Activated T-cell treated with anti-CD3 and anti-CD28 coated beads, Interleukin-2, amount 50 U/mL, for 1 hour (primary cell): ENCODE results near the gene COMT.

Experiments used
- DNase-seq: peaks from one replicate; pipeline ENCODE4 v3.0.0-alpha.2; 2020

The COMT gene

DNA sequence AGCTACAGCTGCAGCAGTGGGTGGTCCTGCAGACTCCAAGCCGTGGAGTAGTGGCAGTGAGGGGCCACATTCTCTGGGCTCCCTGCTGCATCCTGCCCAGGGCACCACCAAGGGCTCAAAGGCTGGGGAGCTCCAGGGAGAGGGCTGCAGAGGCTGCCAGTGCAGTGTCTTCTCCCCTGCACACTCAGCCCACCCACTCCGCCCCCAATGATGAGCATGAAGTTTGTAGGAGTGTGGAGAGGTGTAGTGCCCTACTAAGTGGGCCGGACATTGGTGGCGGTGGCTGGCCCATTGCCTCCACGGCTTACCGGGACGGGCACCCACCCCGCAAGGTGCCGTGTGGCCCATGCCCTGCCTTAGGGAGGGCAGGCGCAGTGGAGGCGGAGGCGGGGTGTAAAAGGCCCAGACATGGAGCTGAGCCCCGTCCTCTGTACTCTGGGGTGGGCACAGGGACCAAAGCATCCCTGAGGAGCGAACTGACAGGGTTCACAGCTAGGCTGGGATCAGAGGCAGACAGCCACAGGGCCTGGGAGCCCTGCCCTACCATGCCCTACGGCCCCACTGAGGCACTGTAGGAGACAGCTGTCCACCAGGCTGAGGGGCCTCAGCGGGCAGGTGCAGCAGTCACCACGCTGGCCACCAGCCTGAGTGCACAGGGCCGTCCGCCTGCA, 56.1 kb downstream of the COMT start:
- DNase-seq = no peak

DNA sequence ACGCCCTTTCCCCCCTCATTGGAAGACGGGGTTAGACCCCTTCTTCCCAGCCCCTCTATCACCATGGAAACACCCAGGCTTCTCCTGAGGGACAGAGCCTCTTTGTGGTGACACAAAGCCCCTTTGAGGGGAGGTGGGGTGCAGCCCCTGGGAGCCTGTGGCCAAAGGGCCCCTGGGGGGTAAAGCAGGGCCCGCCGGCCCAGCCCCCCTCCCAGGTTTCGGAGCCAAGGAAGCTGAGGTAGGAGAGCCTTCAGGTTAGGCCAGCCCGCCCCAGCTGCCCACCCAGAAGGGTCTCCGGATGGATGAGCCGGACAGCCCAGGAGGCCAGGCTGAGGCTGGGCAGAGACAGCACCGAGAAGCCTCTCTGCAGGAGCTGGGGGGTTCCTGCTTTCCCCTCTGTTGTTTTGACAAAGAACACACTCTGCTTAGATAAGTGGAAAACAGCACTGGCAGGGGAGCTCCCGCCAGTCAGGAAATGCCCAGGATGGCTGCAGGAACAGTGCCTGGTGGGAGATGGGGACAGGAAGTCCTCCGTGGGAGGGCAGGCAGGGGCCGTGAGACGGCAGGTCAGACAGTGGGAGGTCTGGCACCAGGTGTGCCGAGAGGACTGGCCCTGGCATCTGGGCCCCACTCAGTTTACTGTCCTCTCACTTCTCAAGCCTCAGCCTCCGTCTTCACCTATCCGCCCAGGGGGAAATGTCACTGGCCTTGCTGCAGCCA, 56.8 kb downstream of the COMT start:
- no peak for DNase-seq

DNA sequence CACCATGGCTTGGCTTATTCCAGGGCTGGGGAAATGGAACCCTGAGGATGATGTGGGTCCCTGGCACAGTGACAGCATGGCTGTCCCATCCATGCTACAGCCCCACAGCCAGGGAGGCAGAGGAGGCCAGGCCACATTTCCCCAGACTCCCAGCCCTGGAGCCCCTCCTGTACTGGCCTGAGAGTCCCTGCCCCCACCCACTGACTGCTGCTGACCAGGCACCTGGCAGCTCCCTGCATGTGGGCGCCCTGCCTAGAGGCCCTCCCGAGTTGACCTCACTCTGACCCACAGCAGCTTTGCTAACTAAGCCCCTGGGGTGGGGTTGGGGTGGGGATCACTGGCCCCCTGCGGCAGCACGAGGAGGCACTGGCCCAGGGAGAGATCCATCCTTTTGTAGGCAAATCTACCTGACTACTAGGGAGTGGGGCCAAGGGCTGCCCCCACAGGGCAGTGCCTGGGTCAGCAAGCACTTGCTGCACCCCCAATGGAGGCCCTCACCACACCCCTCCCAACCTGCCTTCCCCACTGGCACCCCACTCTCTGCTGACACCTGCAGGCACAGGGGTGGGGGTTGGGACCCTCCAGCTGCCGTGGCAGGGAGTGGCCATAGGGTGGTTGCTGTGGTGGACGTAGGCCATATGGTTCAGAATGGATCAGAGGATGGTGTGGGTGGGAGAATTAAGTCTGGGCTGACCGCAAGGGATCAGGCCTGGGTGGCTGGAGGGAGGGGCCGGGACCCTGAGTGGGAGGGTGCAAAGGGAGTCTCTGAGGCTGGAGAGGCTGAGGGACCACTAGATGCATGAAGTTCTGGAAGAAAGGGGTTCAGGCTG, 57.6 kb downstream of the COMT start:
- no peak for DNase-seq

DNA sequence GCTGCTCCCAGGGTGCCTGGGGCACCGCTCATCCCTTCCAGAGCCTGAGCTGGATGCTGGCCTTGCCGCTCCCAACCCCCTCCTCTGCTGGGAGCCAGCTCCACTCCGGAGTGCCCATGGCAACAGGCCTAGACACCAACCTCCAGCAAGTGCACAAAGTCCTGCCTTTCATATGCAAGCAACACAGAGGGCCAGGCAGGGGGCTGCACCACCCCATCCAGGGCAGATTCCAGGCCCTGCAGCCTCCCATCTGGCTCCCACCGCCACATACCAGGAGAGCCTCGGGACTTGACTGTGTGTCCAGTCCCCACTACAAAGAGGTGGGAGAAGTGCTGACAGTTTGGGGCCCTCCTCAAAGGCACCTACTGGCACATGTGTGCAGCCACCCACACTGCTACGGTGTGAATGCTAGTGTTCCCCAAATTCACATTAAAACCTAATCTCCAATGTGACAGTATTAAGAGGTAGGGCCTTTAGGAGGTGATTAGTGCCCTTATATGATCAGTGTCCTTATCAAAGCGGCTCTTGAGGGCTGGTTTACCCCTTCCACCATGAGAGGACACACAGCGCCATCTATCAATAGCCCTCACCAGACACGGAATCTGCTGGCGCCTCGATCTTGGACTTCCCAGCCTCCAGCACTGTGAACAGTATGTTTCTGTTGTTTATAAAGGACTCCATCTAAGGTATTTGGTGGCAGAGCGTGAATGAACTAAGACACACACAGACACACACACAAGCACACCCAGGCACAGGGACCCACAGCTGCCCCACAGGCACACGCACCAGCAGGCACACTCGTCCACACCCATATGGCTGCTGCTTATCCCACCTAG, 58.9 kb downstream of the COMT start:
- DNase-seq = no peak

GRCh38 chr22:20001082-20001638, 59.6 kb downstream of the COMT start:
- no peak for DNase-seq

DNA sequence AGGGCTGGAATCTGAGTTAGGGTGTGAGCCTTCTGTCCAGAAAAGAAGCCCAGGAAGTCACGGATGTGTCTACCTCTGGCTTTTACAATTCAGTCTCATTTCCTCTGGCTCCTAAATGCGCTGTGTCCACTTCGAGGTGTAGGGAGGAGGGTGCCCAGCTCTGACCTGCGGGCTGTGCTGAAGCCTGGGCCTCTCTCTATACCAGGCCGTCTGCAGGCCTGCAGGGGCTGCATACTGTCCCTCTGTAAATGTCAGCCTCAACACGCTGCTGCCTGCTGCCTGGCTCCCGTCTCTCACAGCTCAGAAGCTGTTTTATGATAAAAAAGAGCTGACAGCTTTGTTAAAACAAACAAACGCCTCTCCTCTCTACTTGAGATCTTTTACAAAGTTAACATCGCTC, 60.6 kb downstream of the COMT start:
- DNase-seq = no peak

GRCh38 chr22:20002636-20003035, 61.1 kb downstream of the COMT start:
- DNase-seq = no peak

- no peak for DNase-seq
Observed at GRCh38 chr22:20003304-20003703, 61.7 kb downstream of the COMT start.

GRCh38 chr22:20004464-20004863, 62.9 kb downstream of the COMT start:
- DNase-seq = no peak

DNA sequence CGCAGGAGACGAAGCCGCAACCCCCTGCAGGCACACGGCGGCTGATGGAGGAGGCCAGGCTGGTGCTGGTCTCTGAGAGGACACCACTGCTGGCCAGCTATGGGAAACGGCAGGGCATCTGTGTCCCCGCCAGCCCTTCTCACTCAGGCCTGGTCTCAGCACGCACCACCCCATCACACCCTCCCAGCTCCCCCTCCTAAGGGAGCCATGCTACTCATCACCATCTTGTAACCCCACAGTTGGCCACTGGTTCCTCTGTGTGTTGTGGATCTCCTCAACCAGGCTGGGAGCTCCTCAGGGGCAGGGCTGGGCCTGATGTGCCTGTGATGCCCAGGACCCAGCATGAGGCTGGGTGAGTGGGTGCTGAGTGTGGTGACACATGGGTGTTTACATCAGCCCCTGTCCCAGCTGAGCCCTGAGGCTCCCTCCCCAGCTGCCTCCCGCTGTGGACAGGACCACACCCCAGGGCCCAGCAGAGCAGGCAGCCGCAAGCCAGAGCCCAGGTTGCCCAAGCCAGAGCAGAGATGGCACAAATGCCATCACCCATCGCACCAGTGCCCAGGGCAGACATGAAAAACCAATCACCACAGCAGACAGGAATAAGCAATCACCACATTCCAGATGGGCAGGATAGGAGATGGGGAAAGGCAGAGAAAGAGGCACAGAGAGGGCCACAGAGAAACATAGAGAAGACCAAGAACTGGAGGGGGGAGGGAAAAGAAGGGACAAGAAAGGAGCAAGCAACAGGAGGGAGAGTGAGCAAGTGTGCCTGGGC, 66.8 kb downstream of the COMT start:
- no peak for DNase-seq

DNA sequence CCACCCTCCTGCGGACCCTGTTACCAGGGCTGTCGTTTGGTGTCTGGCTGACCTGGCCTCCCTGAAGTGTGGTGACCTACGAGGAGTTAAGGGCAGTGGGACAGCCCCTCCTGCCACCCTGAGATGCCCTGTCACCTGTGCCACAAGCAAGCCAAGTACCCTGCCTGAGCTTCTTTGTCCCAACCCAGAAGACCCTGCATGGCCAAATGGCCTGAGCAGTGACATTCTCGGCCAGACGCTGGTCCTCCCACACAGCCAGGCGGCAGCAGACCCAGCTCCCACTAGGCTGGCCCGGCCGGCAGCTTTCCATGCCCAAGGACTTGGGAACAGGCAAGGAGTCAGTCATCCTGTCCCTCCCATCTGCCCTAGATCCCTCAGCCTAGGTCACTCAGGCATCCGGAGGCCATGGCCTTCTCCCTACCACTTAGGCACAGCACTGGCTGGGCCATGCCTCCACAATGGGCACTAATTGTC, 67.5 kb downstream of the COMT start:
- no peak for DNase-seq

- DNase-seq = no peak
Observed at GRCh38 chr22:20009582-20010306, 68.2 kb downstream of the COMT start.

DNA sequence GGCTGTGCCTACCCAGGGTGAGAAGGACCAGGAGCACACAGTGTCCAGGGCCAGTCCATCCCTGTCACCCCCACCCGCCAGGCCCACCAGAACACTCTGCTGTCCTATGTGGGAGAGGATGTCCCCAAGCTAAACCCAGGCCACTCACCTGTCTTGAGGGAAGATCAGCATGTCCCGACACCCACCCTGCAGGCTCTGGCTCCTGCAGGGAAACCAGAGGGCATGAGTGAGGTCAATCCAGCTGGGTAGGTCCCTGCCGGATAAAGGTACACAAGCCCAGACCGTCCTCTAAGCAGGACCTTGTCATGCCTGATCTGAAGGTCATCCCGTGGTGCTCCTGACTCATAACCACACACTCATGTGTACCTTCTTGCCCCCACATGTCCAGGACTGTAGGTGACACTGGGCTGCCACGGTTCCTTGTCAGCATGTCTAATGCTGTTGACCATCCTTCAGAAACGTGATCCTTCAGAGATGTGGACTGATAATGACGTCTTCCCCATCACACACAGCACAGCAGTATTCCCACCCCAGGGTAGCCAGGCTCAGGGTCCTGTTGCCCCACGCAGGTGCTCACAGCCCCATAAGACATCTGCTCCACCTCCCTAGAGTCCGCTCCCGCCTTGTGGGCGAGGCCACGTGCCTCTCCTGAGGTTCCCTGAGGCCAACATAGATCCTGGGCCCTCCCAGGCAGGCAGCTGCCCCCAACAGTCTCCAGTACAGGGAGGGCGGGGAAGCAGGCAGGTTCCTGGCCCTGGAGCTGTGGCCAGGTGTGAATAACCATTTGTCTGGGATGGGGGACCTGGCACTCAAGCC, 68.9 kb downstream of the COMT start:
- DNase-seq = no peak

DNA sequence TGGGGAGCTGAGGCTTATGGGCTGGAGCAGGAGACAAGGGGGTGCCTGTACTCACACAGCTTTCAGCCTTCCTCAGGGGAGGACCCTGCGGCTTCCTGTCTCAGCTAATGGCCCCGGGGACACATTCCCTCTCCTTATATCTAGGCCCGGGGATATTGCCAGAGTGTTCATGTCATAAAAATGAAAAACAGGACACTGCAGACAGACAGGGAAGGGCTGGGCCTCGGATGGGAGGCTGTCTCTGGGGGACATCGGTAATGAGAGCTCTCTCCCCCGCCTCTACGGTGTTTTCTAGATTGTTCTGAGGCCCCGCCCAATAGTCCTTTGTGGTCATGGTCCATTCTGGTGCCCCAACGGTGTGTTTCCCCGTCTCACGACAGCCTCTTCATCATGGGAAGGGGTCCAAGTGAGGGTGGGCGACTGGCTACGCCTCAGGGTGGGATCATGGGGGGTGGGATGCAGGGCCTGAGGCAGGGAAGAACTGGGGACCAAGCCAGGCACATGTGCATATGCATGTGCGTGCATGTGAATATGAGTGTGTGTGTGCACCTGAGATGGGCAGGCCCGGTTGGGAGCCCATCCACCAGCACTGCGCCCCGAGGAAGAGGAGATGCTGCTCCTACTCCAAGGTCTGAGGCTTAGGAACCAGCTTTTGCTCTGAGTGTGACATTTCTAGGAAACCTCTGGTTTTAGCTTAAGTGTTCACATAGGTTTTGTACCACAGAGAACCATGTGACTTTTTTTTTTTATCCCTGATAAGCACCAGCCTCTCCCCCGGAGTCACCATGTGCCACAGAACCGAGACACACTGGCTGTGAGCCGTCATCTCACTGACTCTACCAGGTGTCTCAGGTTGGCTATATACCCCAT, 69.8 kb downstream of the COMT start:
- DNase-seq = no peak

- DNase-seq = no peak
Observed at GRCh38 chr22:20011993-20012740, 70.6 kb downstream of the COMT start.

- no peak for DNase-seq
Observed at GRCh38 chr22:20012741-20013331, 71.3 kb downstream of the COMT start.

GRCh38 chr22:20013382-20013871, 71.9 kb downstream of the COMT start:
- peak; percentile 47 for DNase-seq
